ENCODE measurements around the gene MEX3A. TPM values are rescaled to one million over a fixed set of nuclear protein-coding genes. Genes with fewer than 3 reads are reported as not detected.

The MEX3A gene
- total RNA-seq, 3 donors from 2014 or later (not counting 1 experiment from before 2014, with no cell fraction given), result 0.05 to 0.16 (median 0.14) TPM

DNA sequence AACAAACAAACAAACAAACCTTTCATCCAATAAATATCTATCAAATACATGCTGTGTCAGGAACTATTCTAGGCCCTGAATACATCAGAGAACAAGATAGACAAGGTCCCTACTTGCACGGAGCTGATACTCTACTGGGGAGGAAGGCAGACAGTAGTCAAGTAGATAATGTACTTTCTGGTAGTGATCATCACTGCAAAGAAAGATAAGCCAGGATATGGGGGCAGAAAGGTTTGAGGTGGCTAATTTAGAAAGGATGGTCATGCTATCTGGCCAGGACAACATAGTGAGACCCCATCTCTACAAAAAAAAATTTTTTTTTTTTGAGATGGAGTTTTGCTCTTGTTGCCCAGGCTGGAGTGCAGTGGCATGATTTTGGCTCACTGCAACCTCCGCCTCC, 9.3 kb upstream of the MEX3A start:
- H3K4me3 ChIP-seq (ENCODE audit: low read length), result no peak overlapping the region
- no peak overlapping the region for H3K27ac ChIP-seq (ENCODE audit: low read length)
- Mint-ChIP-seq H3K36me3 (no peaks in the 10 kb centered on the region), H3K4me1 (peaks cover 7 to 18% of the 10 kb centered on the region in 2 donors), H3K9me3 (no peaks in the 10 kb centered on the region), H3K27me3 (ENCODE audit: low read depth in 2 of 2) (peaks cover 11 to 12% of the 10 kb centered on the region in 2 donors), H3K4me3 (no peak overlapping the region), H3K27ac (no peak overlapping the region)
- H3K27me3 ChIP-seq (ENCODE audit: control insufficient read depth, insufficient read depth, low read length), result no peaks in the 10 kb centered on the region
- no peaks in the 10 kb centered on the region for H3K9me3 ChIP-seq (ENCODE audit: control insufficient read depth, insufficient read depth, low read length)
- intact Hi-C loops (cut with micrococcal nuclease), result loop anchor here (5.0 kb wide), 1 partner anchor 356 kb away; no protein-coding TSS in a partner anchor
- TF ChIP-seq, protein P1, sequence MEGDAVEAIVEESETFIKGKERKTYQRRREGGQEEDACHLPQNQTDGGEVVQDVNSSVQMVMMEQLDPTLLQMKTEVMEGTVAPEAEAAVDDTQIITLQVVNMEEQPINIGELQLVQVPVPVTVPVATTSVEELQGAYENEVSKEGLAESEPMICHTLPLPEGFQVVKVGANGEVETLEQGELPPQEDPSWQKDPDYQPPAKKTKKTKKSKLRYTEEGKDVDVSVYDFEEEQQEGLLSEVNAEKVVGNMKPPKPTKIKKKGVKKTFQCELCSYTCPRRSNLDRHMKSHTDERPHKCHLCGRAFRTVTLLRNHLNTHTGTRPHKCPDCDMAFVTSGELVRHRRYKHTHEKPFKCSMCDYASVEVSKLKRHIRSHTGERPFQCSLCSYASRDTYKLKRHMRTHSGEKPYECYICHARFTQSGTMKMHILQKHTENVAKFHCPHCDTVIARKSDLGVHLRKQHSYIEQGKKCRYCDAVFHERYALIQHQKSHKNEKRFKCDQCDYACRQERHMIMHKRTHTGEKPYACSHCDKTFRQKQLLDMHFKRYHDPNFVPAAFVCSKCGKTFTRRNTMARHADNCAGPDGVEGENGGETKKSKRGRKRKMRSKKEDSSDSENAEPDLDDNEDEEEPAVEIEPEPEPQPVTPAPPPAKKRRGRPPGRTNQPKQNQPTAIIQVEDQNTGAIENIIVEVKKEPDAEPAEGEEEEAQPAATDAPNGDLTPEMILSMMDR (IDR thresholded peaks at IDR 0.05), result no peak
- H3K4me1 ChIP-seq (ENCODE audit: control insufficient read depth, insufficient read depth, low read length), result peaks cover 19% of the 10 kb centered on the region
- no peak for ATAC-seq
- no peaks in the 10 kb centered on the region for H3K36me3 ChIP-seq (ENCODE audit: control insufficient read depth, insufficient read depth, low read length)
- 81% methylated on average over 2 of the region's 2 CpGs for WGBS (ENCODE audit: insufficient coverage)
- no peak for DNase-seq

DNA sequence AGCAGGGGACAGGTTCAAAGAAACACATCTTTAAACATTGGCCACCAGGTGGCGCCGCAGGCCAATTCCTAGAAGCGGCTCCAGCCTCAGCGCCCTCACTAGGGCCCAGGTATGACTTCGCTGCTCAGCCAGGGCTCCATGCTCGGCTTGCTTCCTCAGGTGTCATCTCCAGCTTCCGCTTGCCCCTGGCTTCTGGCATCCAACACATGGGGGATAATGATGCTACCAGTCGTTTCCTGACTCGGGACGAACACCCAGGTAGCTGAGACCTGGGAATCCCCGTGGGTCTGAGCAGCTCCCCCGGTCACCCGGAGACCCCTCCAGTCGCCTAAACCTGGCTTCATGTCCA, 8.5 kb upstream of the MEX3A start:
- no peaks in the 10 kb centered on the region for H3K36me3 ChIP-seq (ENCODE audit: control insufficient read depth, insufficient read depth, low read length)
- Mint-ChIP-seq H3K27ac (no peak overlapping the region), H3K27me3 (ENCODE audit: low read depth in 2 of 2) (peaks cover 11 to 13% of the 10 kb centered on the region in 2 donors), H3K4me3 (no peak overlapping the region), H3K9me3 (no peaks in the 10 kb centered on the region), H3K36me3 (no peaks in the 10 kb centered on the region), H3K4me1 (peaks cover 0 to 10% of the 10 kb centered on the region in 2 donors)
- WGBS (ENCODE audit: insufficient coverage), result 50% methylated on average over 14 of the region's 14 CpGs
- ATAC-seq (peak; percentile 84 to 99 (median 95)), DNase-seq (peak; percentile 83 to 94)
- TF ChIP-seq, protein P1 (IDR thresholded peaks at IDR 0.05), result peak; percentile 89
- no peak overlapping the region for H3K4me3 ChIP-seq (ENCODE audit: low read length)
- intact Hi-C loops (cut with micrococcal nuclease), result loop anchor here (1.0 to 5.0 kb wide), 3 partner anchors 39 to 356 kb away; no protein-coding TSS in a partner anchor
- no peak overlapping the region for H3K27ac ChIP-seq (ENCODE audit: low read length)
- no peaks in the 10 kb centered on the region for H3K27me3 ChIP-seq (ENCODE audit: control insufficient read depth, insufficient read depth, low read length)
- peaks cover 11% of the 10 kb centered on the region for H3K4me1 ChIP-seq (ENCODE audit: control insufficient read depth, insufficient read depth, low read length)
- H3K9me3 ChIP-seq (ENCODE audit: control insufficient read depth, insufficient read depth, low read length), result no peaks in the 10 kb centered on the region

DNA sequence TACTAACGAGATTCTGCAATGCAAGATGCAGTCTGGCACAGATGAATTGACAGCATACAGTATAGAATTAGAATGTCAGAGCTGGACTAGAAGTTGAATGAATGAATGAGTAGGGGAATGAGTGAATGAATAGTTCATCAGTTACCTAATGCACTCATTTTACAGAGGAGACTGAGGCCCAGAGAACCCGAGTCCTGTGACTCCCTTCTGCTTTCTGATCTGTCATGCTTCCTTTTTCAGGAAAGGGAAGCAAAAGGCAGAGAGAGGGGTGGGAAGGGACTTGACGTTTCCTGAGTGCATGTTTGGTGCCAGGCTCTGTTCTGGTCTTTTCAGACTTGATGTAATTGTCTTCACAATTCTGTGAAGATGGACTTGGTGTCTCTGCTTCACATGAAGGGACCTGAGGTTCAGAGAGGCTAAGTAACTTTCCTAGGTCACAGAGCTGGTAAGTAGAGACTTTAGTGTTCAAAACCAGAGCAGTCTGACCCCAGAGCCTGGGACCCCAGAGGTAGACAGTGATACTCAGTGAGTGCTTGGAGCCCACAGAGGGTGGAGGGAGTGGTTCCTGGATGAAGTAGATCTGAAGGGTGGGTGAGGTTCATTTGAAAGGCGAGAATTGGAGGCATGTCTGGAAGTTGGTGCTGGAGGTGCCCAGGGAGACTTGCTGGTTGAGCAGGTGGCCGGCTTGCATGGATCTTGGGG, 8.0 kb upstream of the MEX3A start:
- Histone ChIP-seq H3K36me3 (ENCODE audit: control insufficient read depth, insufficient read depth, low read length) (no peaks in the 10 kb centered on the region), H3K27me3 (ENCODE audit: control insufficient read depth, insufficient read depth, low read length) (no peaks in the 10 kb centered on the region), H3K4me3 (ENCODE audit: low read length) (no peak overlapping the region), H3K27ac (ENCODE audit: low read length) (no peak overlapping the region), H3K4me1 (ENCODE audit: control insufficient read depth, insufficient read depth, low read length) (peaks cover 6% of the 10 kb centered on the region), H3K9me3 (ENCODE audit: control insufficient read depth, insufficient read depth, low read length) (no peaks in the 10 kb centered on the region)
- no peak overlapping the region for H3K27ac Mint-ChIP-seq
- no peak for DNase-seq
- H3K4me1 Mint-ChIP-seq, result peaks cover 0 to 8% of the 10 kb centered on the region in 2 donors
- intact Hi-C loops (cut with micrococcal nuclease), result loop anchor here (1.0 to 5.0 kb wide), 3 partner anchors 40 to 357 kb away; no protein-coding TSS in a partner anchor
- no peaks in the 10 kb centered on the region for H3K9me3 Mint-ChIP-seq
- no peaks in the 10 kb centered on the region for H3K36me3 Mint-ChIP-seq
- TF ChIP-seq, protein P1 (IDR thresholded peaks at IDR 0.05), result no peak
- 26% methylated on average over 5 of the region's 5 CpGs for WGBS (ENCODE audit: insufficient coverage)
- peaks cover 12 to 13% of the 10 kb centered on the region in 2 donors for H3K27me3 Mint-ChIP-seq (ENCODE audit: low read depth in 2 of 2)
- peak in 2 of 3 donors; percentile 28 to 30 for ATAC-seq
- no peak overlapping the region for H3K4me3 Mint-ChIP-seq

Measured in natural killer cell (primary cell).